OCI-LY3 (cell line): ENCODE results near the gene DNASE1L2.

ENCODE experiments used
- H2AFZ ChIP-seq: fragments of 200-600, 300-600 bp; shearing (Covaris generic); 2 replicates; pipeline ENCODE4 v1.6.0; 2014; ENCODE audit warnings: antibody characterized with exemption, low read depth, low read length
- H3K27ac ChIP-seq: fragments of 200-600, 300-600 bp; sonication (generic); 2 replicates; pipeline ENCODE4 v1.5.1; 2014; ENCODE audit warnings: mild to moderate bottlenecking, low read length, moderate library complexity, mixed read lengths
- H3K27me3 ChIP-seq: fragments of 200-600, 300-600 bp; sonication (generic); 2 replicates; pipeline ENCODE4 v1.6.1; 2014; ENCODE audit warnings: low read depth, low read length, mixed read lengths
- H3K36me3 ChIP-seq: fragments of 200-600, 300-600 bp; sonication (generic); replicated peaks from 2 replicates; pipeline ENCODE3; 2014; ENCODE audit warnings: low read depth, low read length, mixed read lengths
- H3K4me1 ChIP-seq: fragments of 300-600, 200-600 bp; sonication (generic); 2 replicates; pipeline ENCODE4 v1.6.1; 2014; ENCODE audit warnings: low read length, mixed read lengths
- H3K4me2 ChIP-seq: fragments of 200-600, 300-600 bp; sonication (generic); 2 replicates; pipeline ENCODE4 v1.6.1; 2014; ENCODE audit warnings: low read length, mixed read lengths
- H3K4me3 ChIP-seq: fragments of 300-600, 200-600 bp; sonication (generic); 2 replicates; pipeline ENCODE4 v1.5.1; 2014; ENCODE audit warnings: antibody characterized with exemption, mild to moderate bottlenecking, low read length, moderate library complexity
- H3K79me2 ChIP-seq: fragments of 300-600, 200-600 bp; shearing (Covaris generic); 2 replicates; pipeline ENCODE4 v1.6.1; 2014; ENCODE audit warnings: mild to moderate bottlenecking, low read length, mixed read lengths
- H3K9ac ChIP-seq: fragments of 300-600, 200-600 bp; shearing (Covaris generic); 2 replicates; pipeline ENCODE4 v1.6.0; 2014; ENCODE audit warnings: mild to moderate bottlenecking, low read length, moderate library complexity
- H3K9me3 ChIP-seq: fragments of 200-600, 300-600 bp; shearing (Covaris generic); 2 replicates; pipeline ENCODE4 v1.6.1; 2014; ENCODE audit warnings: low read length, mixed read lengths; ENCODE audit not compliant: insufficient read depth
- H4K20me1 ChIP-seq: fragments of 200-600, 300-600 bp; sonication (generic); 2 replicates; pipeline ENCODE4 v1.6.1; 2016; ENCODE audit warnings: low read length, mixed read lengths; ENCODE audit not compliant: insufficient read depth
- EZH2phosphoT487 ChIP-seq: fragments of 200-600 bp; shearing (Covaris generic); IDR thresholded peaks from 2 replicates; pipeline ENCODE4 v1.6.1; 2018; ENCODE audit warnings: antibody characterized with exemption, mixed run types, low read depth
- TF ChIP-seq, protein P1 (sequence below): fragments of 200-600, 300-600 bp; sonication (generic); IDR thresholded peaks from 2 replicates; pipeline ENCODE4 v1.5.1; 2014; ENCODE audit warnings: antibody characterized with exemption, low read length, low read depth

The DNASE1L2 gene

DNA sequence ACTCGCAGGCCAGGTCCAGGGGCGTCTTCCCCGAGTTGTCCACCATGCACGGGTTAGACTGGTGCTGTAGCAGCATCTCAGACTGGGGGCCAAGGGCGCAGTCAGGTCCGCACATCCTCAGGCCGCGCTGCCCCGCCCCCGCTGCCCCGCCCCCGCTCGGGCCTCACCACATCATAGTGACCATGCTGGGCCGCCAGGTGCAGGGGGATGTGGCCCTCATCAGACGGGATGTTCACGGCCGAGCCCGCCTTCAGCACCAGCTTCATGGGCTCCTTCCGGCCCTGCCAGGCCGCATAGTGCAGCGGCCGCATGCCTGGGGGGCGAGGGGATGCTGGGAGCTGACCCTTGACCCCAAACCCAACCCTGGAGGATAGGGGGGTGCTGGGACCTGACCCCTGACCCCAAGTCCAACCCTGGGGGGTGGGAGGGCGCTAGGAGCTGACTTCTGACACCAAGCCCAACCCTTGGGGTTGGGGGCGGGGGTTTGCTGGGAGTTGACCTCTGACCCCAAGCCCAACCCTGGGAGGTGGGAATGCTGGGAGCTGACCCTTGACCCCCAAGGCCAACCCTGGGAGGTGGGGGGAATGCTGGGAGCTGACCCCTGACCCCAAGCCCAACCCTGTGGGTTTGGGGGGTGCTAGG lies 46.9 kb upstream of the DNASE1L2 start:
- Histone ChIP-seq H3K27me3 (peaks cover 4% of the 10 kb centered on the region), H3K4me3 (no peak overlapping the region), H3K4me1 (no peaks in the 10 kb centered on the region), H2AFZ (no peak overlapping the region), H3K9ac (no peak overlapping the region), H3K4me2 (no peak overlapping the region), H3K79me2 (no peaks in the 10 kb centered on the region), H4K20me1 (no peaks in the 10 kb centered on the region), H3K27ac (no peak overlapping the region), H3K9me3 (no peaks in the 10 kb centered on the region), H3K36me3 (no peaks in the 10 kb centered on the region)
- TF ChIP-seq, protein P1, sequence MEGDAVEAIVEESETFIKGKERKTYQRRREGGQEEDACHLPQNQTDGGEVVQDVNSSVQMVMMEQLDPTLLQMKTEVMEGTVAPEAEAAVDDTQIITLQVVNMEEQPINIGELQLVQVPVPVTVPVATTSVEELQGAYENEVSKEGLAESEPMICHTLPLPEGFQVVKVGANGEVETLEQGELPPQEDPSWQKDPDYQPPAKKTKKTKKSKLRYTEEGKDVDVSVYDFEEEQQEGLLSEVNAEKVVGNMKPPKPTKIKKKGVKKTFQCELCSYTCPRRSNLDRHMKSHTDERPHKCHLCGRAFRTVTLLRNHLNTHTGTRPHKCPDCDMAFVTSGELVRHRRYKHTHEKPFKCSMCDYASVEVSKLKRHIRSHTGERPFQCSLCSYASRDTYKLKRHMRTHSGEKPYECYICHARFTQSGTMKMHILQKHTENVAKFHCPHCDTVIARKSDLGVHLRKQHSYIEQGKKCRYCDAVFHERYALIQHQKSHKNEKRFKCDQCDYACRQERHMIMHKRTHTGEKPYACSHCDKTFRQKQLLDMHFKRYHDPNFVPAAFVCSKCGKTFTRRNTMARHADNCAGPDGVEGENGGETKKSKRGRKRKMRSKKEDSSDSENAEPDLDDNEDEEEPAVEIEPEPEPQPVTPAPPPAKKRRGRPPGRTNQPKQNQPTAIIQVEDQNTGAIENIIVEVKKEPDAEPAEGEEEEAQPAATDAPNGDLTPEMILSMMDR: no peak
- TF ChIP-seq EZH2phosphoT487: no peak

DNA sequence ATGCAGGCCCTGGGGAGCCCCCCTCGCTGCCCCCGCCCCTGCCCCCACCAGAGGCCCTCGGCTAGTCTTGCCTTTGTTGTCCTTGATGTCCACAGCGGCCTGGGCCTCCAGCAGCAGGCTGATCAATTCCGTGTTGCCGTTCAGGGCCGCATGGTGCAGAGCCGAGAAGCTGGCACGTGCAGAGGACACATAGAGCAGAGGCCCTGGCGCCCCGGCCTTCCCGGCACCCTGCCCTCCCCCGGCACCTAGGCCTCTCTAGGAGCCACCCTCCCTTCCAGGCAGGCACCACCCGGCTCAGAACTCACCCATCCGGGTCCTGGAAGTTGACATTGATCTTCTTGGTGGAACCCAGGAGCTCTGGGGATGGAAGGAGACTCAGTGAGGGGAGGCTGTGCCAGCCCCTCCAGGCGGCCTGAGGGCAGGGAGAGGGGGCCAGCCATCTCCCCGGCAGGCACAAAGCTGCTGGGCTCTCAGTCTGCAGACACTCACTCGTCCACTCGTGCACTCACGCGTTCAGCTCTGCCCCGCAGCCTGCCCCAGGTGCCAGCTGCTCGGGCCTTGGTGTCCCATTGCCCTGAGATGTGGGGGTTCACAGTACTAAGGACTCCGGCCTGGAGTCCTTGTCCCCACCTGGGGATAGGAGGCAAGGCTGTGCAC lies 46.1 kb upstream of the DNASE1L2 start:
- no peaks in the 10 kb centered on the region for H3K79me2 ChIP-seq
- no peak overlapping the region for H3K4me3 ChIP-seq
- TF ChIP-seq EZH2phosphoT487: no peak
- TF ChIP-seq, protein P1: no peak
- H3K27me3 ChIP-seq: peaks cover 12% of the 10 kb centered on the region
- H3K4me2 ChIP-seq: no peak overlapping the region
- H3K4me1 ChIP-seq: peaks cover 3% of the 10 kb centered on the region; the same call in 1 of the 2 replicates
- no peaks in the 10 kb centered on the region for H4K20me1 ChIP-seq
- H2AFZ ChIP-seq: peak overlapping the region; percentile 46; the same call in 1 of the 2 replicates
- no peaks in the 10 kb centered on the region for H3K36me3 ChIP-seq
- no peak overlapping the region for H3K9ac ChIP-seq
- H3K27ac ChIP-seq: no peak overlapping the region
- H3K9me3 ChIP-seq: no peaks in the 10 kb centered on the region

DNA sequence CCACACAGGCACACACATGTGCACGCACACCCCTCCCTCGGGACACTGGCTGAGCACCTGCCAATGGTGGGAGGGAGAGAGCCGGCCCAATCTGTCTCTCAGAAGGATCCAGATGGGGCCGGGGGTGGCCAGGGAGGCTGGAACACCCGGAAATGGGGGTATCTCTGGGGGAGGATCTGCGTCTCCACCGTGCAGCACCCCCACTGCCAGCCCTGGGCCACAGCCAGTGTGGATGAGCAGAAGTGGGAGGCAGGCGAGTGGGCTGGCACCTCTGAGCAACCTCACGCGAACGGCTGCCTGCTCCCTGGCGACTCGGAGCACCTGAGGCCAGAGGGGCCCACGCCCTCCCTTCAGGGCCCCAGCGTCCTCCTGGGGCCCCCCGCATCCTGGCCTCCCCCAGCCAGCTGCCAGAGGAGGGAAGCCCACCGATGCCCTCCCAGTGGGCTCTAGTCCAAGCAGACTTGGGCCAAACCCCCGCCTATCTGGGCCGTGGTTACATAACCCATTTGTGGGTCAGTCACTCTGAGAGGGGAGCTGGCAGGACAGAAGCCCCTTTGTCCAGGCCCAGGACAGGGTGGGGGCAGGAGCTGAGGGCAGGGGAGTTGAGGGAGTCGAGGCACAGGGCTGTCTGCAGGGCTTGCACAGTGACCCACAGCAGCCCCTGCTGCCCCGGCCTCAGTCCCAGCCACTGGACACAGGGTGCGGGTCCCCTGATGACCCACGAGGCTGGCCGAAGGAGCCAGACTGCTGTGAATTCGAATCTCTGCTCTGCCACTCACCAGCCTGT lies 45.4 kb upstream of the DNASE1L2 start:
- Histone ChIP-seq H3K9me3 (no peaks in the 10 kb centered on the region), H3K79me2 (no peaks in the 10 kb centered on the region), H3K4me2 (no peak overlapping the region), H3K4me3 (no peak overlapping the region), H3K36me3 (no peaks in the 10 kb centered on the region), H3K4me1 (peaks cover 5% of the 10 kb centered on the region; the same call in 1 of the 2 replicates), H3K27me3 (peaks cover 19% of the 10 kb centered on the region), H3K27ac (no peak overlapping the region), H3K9ac (no peak overlapping the region), H2AFZ (peak overlapping the region; percentile 46; the same call in 1 of the 2 replicates), H4K20me1 (no peaks in the 10 kb centered on the region)
- no peak for TF ChIP-seq EZH2phosphoT487
- TF ChIP-seq, protein P1: no peak

DNA sequence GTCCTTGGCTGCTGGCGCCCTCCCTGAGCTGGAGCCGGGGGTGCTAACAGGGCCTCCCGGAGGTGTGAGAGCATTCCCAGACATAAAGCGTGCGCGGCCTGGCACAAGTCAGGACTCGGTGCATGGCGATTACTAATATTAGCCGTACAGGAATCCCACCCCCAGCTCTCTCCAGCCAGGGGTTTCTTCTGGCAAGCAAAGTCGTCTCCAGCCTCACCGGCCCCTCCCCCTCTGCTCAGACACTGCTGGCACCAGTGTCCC lies 44.9 kb upstream of the DNASE1L2 start:
- H3K9ac ChIP-seq: no peak overlapping the region
- H3K4me2 ChIP-seq: no peak overlapping the region

More for the DNA sequence above, 44.9 kb upstream of the DNASE1L2 start:
- H3K27me3 ChIP-seq: peaks cover 22% of the 10 kb centered on the region
- no peaks in the 10 kb centered on the region for H3K79me2 ChIP-seq
- no peaks in the 10 kb centered on the region for H3K9me3 ChIP-seq
- H3K4me3 ChIP-seq: no peak overlapping the region
- H2AFZ ChIP-seq: no peak overlapping the region
- H3K36me3 ChIP-seq: no peaks in the 10 kb centered on the region
- TF ChIP-seq, protein P1: no peak
- TF ChIP-seq EZH2phosphoT487: no peak
- H3K4me1 ChIP-seq: peaks cover 5% of the 10 kb centered on the region; the same call in 1 of the 2 replicates
- no peak overlapping the region for H3K27ac ChIP-seq
- no peaks in the 10 kb centered on the region for H4K20me1 ChIP-seq
